IMR-90 (cell line): Measurements from ENCODE around the gene RANBP3. TPM values are rescaled to one million over a fixed set of nuclear protein-coding genes. Genes with fewer than 3 reads are reported as not detected.

Experiments used
- ATAC-seq: fragments of 200-7000 bp; cut with Tn5 transposase; 2 replicates; pipeline ENCODE4 v1.9.1; 2020; ENCODE audit warnings: low read depth, mild to moderate bottlenecking, moderate library complexity
- BruUV-seq: library from RNA; stranded (reverse); fragments of 400-500 nt; replicated peaks from 2 replicates; lab custom pipeline; 2021; lab: Mats Ljungman, UMichigan
- CTCF ChIA-PET: fragments of 300-600 bp; formaldehyde crosslinking; extraction: SDS; loops from one replicate; lab custom pipeline; 2021; ENCODE audit warnings: antibody characterized with exemption; lab: Yijun Ruan, JAX
- POLR2A ChIA-PET: fragments of 300-600 bp; sonication (Branson Sonifier 250); formaldehyde crosslinking; loops from one replicate; lab custom pipeline; 2022; ENCODE audit warnings: antibody characterized with exemption; ENCODE audit not compliant: unreplicated experiment; lab: Charles Lee
- DNase-seq: peaks from one replicate; pipeline ENCODE4 v3.0.0; 2013
- H2AFZ ChIP-seq: replicated peaks from 2 replicates; pipeline ENCODE3; 2013; ENCODE audit warnings: low read length, mild to moderate bottlenecking; ENCODE audit not compliant: poor library complexity
- H2AK5ac ChIP-seq: 2 replicates; pipeline ENCODE4 v1.6.1; 2013; ENCODE audit warnings: low read depth, low read length, inconsistent platforms
- H2AK9ac ChIP-seq: replicated peaks from 2 replicates; pipeline ENCODE3; 2013; ENCODE audit warnings: mild to moderate bottlenecking, low read depth, low read length, moderate library complexity; ENCODE audit not compliant: poor library complexity
- H2BK120ac ChIP-seq: 2 replicates; pipeline ENCODE4 v1.6.1; 2013; ENCODE audit warnings: low read depth, low read length, inconsistent platforms
- H2BK15ac ChIP-seq: 3 replicates; pipeline ENCODE4 v1.6.1; 2013; ENCODE audit warnings: low read depth, low read length, inconsistent platforms
- H2BK20ac ChIP-seq: 2 replicates; pipeline ENCODE4 v1.6.1; 2013; ENCODE audit warnings: low read depth, mild to moderate bottlenecking, inconsistent platforms, low read length, moderate library complexity
- H2BK5ac ChIP-seq: 2 replicates; pipeline ENCODE4 v1.6.1; 2013; ENCODE audit warnings: mild to moderate bottlenecking, low read depth, low read length, inconsistent platforms; ENCODE audit not compliant: poor library complexity, severe bottlenecking
- H3K14ac ChIP-seq: replicated peaks from 2 replicates; pipeline ENCODE4 v1.6.1; 2013; ENCODE audit warnings: low read depth, low read length, inconsistent platforms
- H3K18ac ChIP-seq: 2 replicates; pipeline ENCODE4 v1.6.1; 2013; ENCODE audit warnings: low read depth, low read length, control low read depth
- H3K23ac ChIP-seq: 2 replicates; pipeline ENCODE4 v1.6.1; 2013; ENCODE audit warnings: low read depth, low read length, inconsistent platforms
- H3K27ac ChIP-seq: 2 replicates; pipeline ENCODE4 v1.5.1; 2013; ENCODE audit warnings: mild to moderate bottlenecking, control low read depth, low read length; ENCODE audit not compliant: insufficient read depth
- H3K27me3 ChIP-seq: 2 replicates; pipeline ENCODE4 v1.6.1; 2013; ENCODE audit warnings: low read length; ENCODE audit not compliant: control insufficient read depth, insufficient read depth
- H3K36me3 ChIP-seq: 2 replicates; pipeline ENCODE4 v1.6.1; 2013; ENCODE audit warnings: low read length, mixed read lengths; ENCODE audit not compliant: control insufficient read depth, insufficient read depth
- H3K4ac ChIP-seq: 2 replicates; pipeline ENCODE4 v1.6.1; 2013; ENCODE audit warnings: low read depth, low read length, inconsistent platforms
- H3K4me1 ChIP-seq: 2 replicates; pipeline ENCODE4 v1.6.1; 2013; ENCODE audit warnings: low read length, mixed read lengths; ENCODE audit not compliant: control insufficient read depth, insufficient read depth
- H3K4me2 ChIP-seq: 2 replicates; pipeline ENCODE4 v1.6.1; 2013; ENCODE audit warnings: low read depth, mild to moderate bottlenecking, control low read depth, low read length, moderate library complexity
- H3K4me3 ChIP-seq: 2 replicates; pipeline ENCODE4 v1.5.1; 2013; ENCODE audit warnings: low read depth, mild to moderate bottlenecking, control low read depth, low read length, moderate library complexity; ENCODE audit not compliant: insufficient read depth
- H3K56ac ChIP-seq: 2 replicates; pipeline ENCODE4 v1.6.1; 2013; ENCODE audit warnings: low read length, inconsistent platforms; ENCODE audit not compliant: insufficient read depth; ENCODE audit errors: extremely low read depth
- H3K79me1 ChIP-seq, 2 experiments: 2 replicates each; pipeline ENCODE4 v1.6.1; 2013; ENCODE audit warnings: low read length in 2 of 2, inconsistent platforms in 1 of 2, low read depth in 1 of 2
- H3K9ac ChIP-seq: 2 replicates; pipeline ENCODE4 v1.6.1; 2013; ENCODE audit warnings: low read depth, low read length, control low read depth
- H3K9me1 ChIP-seq: 2 replicates; pipeline ENCODE4 v1.6.1; 2013; ENCODE audit warnings: low read length, inconsistent platforms; ENCODE audit not compliant: insufficient read depth
- H3K9me3 ChIP-seq: 2 replicates; pipeline ENCODE4 v1.6.1; 2013; ENCODE audit warnings: low read length; ENCODE audit not compliant: control insufficient read depth, insufficient read depth
- H4K20me1 ChIP-seq: 2 replicates; pipeline ENCODE4 v1.6.1; 2013; ENCODE audit warnings: low read length, inconsistent platforms; ENCODE audit not compliant: insufficient read depth
- H4K5ac ChIP-seq: 2 replicates; pipeline ENCODE4 v1.6.1; 2013; ENCODE audit warnings: mild to moderate bottlenecking, low read depth, low read length, control low read depth
- H4K8ac ChIP-seq, 2 experiments: 2 replicates each; pipeline ENCODE4 v1.6.1; 2013; ENCODE audit warnings: low read depth in 2 of 2, low read length in 2 of 2, control low read depth in 1 of 2, inconsistent platforms in 1 of 2
- H4K91ac ChIP-seq: 2 replicates; pipeline ENCODE4 v1.6.1; 2013; ENCODE audit warnings: low read depth, low read length, inconsistent platforms; ENCODE audit not compliant: insufficient read depth
- BHLHE40 ChIP-seq: fragments of 150-350 bp; IDR thresholded peaks from 2 replicates; pipeline ENCODE4 v1.6.1; 2016; ENCODE audit warnings: mild to moderate bottlenecking, low read depth, low read length
- CEBPB ChIP-seq: IDR thresholded peaks from 2 replicates; pipeline ENCODE4 v1.6.1; 2012; ENCODE audit warnings: low read depth, low read length, improper control_type of control experiment
- CHD1 ChIP-seq: IDR thresholded peaks from 2 replicates; pipeline ENCODE4 v1.6.1; 2012; ENCODE audit warnings: low read depth, low read length, improper control_type of control experiment
- CTCF ChIP-seq: conservative IDR thresholded peaks from 2 replicates; pipeline ENCODE4 v1.5.1; 2012; ENCODE audit warnings: mild to moderate bottlenecking, low read depth, low read length, improper control_type of control experiment
- ELK1 ChIP-seq: fragments of 150-350 bp; IDR thresholded peaks from 2 replicates; pipeline ENCODE4 v1.6.1; 2016; ENCODE audit warnings: low read depth, mild to moderate bottlenecking, low read length, moderate library complexity, borderline replicate concordance
- FOS ChIP-seq: fragments of 150-350 bp; IDR thresholded peaks from 2 replicates; pipeline ENCODE4 v1.6.1; 2016; ENCODE audit warnings: low read depth, low read length
- MAFK ChIP-seq: IDR thresholded peaks from 2 replicates; pipeline ENCODE4 v1.6.1; 2012; ENCODE audit warnings: low read depth, low read length, improper control_type of control experiment
- MAZ ChIP-seq: IDR thresholded peaks from 2 replicates; pipeline ENCODE4 v1.6.1; 2012; ENCODE audit warnings: low read depth, mild to moderate bottlenecking, low read length, improper control_type of control experiment, moderate library complexity, borderline replicate concordance
- MXI1 ChIP-seq: IDR thresholded peaks from 2 replicates; pipeline ENCODE4 v1.6.1; 2012; ENCODE audit warnings: low read depth, mild to moderate bottlenecking, low read length, moderate library complexity, borderline replicate concordance
- NFE2L2 ChIP-seq: fragments of 150-350 bp; IDR thresholded peaks from 2 replicates; pipeline ENCODE4 v1.6.1; 2016; ENCODE audit warnings: low read depth, mild to moderate bottlenecking, low read length
- POLR2A ChIP-seq: IDR thresholded peaks from 2 replicates; pipeline ENCODE4 v1.6.1; 2012; ENCODE audit warnings: mild to moderate bottlenecking, low read depth, low read length
- RAD21 ChIP-seq: IDR thresholded peaks from 2 replicates; pipeline ENCODE4 v1.6.1; 2012; ENCODE audit warnings: low read length, improper control_type of control experiment
- RFX5 ChIP-seq: IDR thresholded peaks from 2 replicates; pipeline ENCODE4 v1.8.0; 2012; ENCODE audit warnings: low read depth, mild to moderate bottlenecking, low read length, moderate library complexity
- SMC3 ChIP-seq: fragments of 150-350 bp; IDR thresholded peaks from 2 replicates; pipeline ENCODE4 v1.6.1; 2016; ENCODE audit warnings: low read depth, mild to moderate bottlenecking, antibody characterized with exemption, low read length, moderate library complexity
- USF2 ChIP-seq: fragments of 150-350 bp; IDR thresholded peaks from 2 replicates; pipeline ENCODE4 v1.6.1; 2017; ENCODE audit warnings: mild to moderate bottlenecking, antibody characterized with exemption, low read length, low read depth
- WGBS, 2 experiments: methylation state at CpG; one replicate each; pipeline versions ENCODE4 v1.1.5 to v1.1.7; 2013; ENCODE audit warnings: missing lambda C conversion rate in 2 of 2; ENCODE audit not compliant: insufficient read length in 1 of 2; ENCODE audit errors: extremely low coverage in 2 of 2; 5-methylcytosine and 5-hydroxymethylcytosine counted together
- dilution Hi-C: fragments of 300-500 bp; cut with HindIII; formaldehyde crosslinking; loops from one replicate; pipeline ENCODE4 v1.14.3; 2018; ENCODE audit warnings: low sequenced_read_pairs; ENCODE audit not compliant: unreplicated experiment
- in situ Hi-C: fragments of 300-500 bp; cut with MboI; formaldehyde crosslinking; loops from 3 replicates; pipeline ENCODE4 v1.14.3; 2019; ENCODE audit warnings: low sequenced_read_pairs, inconsistent platforms, mixed read lengths
- intact Hi-C: fragments of 100-400 bp; cut with micrococcal nuclease; formaldehyde crosslinking; loops from 2 replicates; pipeline ENCODE4 v1.10.0; 2022
- polyA plus RNA-seq, 3 experiments: library from polyadenylated mRNA; depleted of rRNA; stranded (reverse); fragments of >200 nt; gene quantifications; 2 replicates each; pipeline ENCODE4 v1.2.3, GENCODE V29; 2012; ENCODE audit warnings: low replicate concordance in 1 of 3
- total RNA-seq: library from RNA; depleted of rRNA; stranded (reverse); fragments of >200 nt; gene quantifications from 2 replicates; pipeline ENCODE4 v1.2.3, GENCODE V29; 2012

Gene RANBP3
- total and polyA plus RNA-seq, 2 of the 4 experiments (the other 2 are of a cell fraction), result 42.5 to 111 TPM

GRCh38 chr19:5867201-5868136 is 110.5 kb downstream of the RANBP3 start:
- POLR2A ChIA-PET, result no interaction called here
- intact Hi-C loops (no loop called here), dilution Hi-C loops (no loop called here), in situ Hi-C loops (no loop called here)
- Histone ChIP-seq H4K20me1 (no peaks in the 10 kb centered on the region), H2BK120ac (no peak overlapping the region), H3K14ac (no peak overlapping the region), H2BK5ac (no peak overlapping the region), H4K8ac (no peak overlapping the region), H3K4ac (no peak overlapping the region), H2AK5ac (no peak overlapping the region), H2AFZ (no peak overlapping the region), H3K27ac (no peak overlapping the region), H3K4me2 (no peak overlapping the region), H3K4me3 (no peak overlapping the region), H3K56ac (no peak overlapping the region), H3K23ac (no peak overlapping the region), H4K5ac (no peak overlapping the region), H3K36me3 (no peaks in the 10 kb centered on the region), H2AK9ac (no peak overlapping the region), H4K91ac (no peak overlapping the region), H3K9me3 (no peaks in the 10 kb centered on the region), H2BK15ac (no peak overlapping the region), H3K79me1 (no peaks in the 10 kb centered on the region), H3K9ac (no peak overlapping the region), H2BK20ac (no peak overlapping the region), H3K27me3 (peaks cover 15% of the 10 kb centered on the region), H3K9me1 (no peaks in the 10 kb centered on the region), H3K18ac (no peak overlapping the region), H3K4me1 (peaks cover 2% of the 10 kb centered on the region; the same call in 1 of the 2 replicates)
- CTCF ChIA-PET, result no interaction called here
- DNase-seq (no peak), ATAC-seq (no peak)
- BruUV-seq, result no TSS peak
- WGBS, 2 experiments, result 74% methylated on average over 11 of the region's 31 CpGs; no CpG with 5 or more reads in 1 of the 2 experiments
- TF ChIP-seq CTCF, result no peak
- no peak for TF ChIP-seq NFE2L2
- no peak for TF ChIP-seq POLR2A
- TF ChIP-seq MAZ, result no peak
- no peak for TF ChIP-seq CEBPB
- TF ChIP-seq SMC3, result no peak
- TF ChIP-seq MAFK, result no peak
- no peak for TF ChIP-seq FOS
- TF ChIP-seq ELK1, result no peak
- no peak for TF ChIP-seq RFX5
- TF ChIP-seq CHD1, result no peak
- no peak for TF ChIP-seq USF2
- TF ChIP-seq RAD21, result no peak
- TF ChIP-seq MXI1, result no peak
- TF ChIP-seq BHLHE40, result no peak
